Superior temporal gyrus (tissue), 1 donor: Measurements from ENCODE around the gene ALDH1L1.

Experiments
- DNase-seq: peaks from one replicate; pipeline ENCODE4 v3.0.0-alpha.2; 2016; ENCODE audit errors: extremely low spot score

ALDH1L1 gene

GRCh38 chr3:126119976-126120375 lies 60.4 kb downstream of the ALDH1L1 start:
- DNase-seq = no peak

- DNase-seq = no peak
These were observed 61.2 kb downstream of the ALDH1L1 start for GRCh38 chr3:126119008-126119675.

DNA sequence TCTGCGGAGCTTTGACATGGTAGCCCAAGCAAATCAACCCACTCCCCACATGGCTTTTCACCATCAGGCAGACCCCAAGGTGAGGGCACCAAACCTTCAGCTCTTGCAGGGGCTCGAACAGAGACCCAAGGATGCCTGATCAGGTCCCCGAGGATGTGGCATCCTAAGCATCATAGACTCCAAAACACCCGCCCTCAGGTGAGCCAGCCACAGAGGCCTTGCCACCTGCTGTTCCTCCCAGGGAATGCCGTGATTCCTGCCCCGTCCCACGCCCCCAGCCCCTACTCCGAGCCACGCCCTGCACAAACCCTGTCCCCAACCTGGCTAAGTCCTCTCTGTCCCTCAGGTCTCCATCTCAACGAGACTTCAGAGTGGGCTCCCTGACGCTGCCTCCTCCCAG lies 61.8 kb downstream of the ALDH1L1 start:
- DNase-seq = no peak

DNA sequence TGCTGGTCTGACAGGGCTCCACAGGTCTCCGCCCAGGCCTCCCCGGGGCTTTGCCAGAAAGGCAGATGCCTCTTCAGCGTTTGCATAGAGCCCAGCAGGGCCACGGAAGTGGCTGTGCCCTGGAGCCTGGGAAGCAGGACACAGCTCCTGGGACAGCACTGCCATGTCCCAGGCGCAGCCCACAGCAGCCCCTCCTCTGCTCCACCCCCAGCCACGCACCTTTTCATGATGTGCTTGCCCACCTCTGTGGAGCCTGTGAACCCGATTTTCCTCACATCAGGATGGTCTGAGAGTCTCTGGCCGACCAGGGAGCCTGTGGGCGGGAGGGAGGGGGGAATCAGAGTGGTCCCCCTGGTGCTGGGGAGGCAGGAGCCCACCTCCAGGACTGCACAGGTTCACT lies 62.6 kb downstream of the ALDH1L1 start:
- no peak for DNase-seq

GRCh38 chr3:126117212-126117611 lies 63.2 kb downstream of the ALDH1L1 start:
- no peak for DNase-seq

- no peak for DNase-seq
These were observed 63.9 kb downstream of the ALDH1L1 start for GRCh38 chr3:126116526-126116925.

DNA sequence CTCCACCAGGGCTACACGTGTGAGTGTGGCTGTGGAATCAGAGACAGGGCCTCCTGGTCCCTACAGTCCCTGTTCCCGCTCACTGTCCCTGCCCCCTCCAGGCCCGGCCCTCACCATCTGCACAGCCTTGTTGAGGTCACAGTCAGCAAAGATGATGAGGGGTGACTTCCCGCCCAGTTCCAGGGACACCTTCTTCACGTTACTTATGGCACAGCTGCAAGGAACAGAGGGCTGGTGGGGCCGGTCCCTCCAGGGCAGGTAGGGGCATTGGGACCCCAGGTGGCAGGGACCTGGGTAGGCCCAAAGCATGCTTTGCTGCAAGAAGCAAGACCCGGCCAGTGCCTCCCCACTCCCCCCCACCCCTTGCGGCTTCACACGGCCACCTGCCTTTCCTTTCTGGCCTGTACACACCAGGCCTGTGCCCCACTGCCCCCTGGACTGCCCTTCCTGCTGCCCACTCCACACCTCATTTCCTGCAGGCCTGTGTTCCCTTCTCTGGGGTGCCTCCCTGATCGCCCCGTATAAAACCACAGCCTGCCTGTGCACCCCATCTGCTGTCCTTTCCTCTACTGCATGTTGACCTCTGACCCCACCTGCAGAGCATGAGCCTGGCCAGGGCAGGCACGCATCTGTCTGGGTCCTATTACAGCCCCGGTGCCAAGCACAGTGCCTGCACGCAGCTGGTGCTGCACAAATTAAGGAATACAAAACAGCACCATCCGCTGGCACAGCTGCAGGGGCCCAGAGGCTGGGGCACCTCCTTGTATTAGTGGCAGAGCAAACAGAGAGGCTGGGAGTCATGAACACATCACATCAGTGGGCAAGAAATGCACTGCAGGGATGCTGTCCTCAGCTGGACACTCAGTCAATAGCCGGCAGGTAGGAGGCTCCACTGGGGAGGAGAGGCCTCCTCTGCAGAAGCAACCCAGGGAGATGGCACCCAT lies 65.7 kb downstream of the ALDH1L1 start:
- DNase-seq = no peak

GRCh38 chr3:126113733-126114442 lies 66.5 kb downstream of the ALDH1L1 start:
- DNase-seq = no peak

DNA sequence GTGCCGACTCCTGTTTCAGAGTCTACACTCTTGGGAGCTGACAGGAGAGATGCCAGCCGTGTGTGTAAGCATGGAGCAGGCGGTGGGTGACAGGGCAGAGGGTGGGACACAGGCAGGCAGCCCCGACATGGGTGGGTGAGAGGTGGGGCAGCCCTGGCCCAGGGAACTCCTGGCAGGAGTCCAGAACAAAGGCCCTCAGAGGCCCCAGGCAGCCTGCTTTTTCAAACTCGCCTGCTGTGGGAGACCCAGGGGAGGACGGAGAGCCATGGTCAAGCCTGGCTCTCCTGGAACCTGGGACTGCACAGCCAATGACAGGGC lies 67.2 kb downstream of the ALDH1L1 start:
- no peak for DNase-seq

DNA sequence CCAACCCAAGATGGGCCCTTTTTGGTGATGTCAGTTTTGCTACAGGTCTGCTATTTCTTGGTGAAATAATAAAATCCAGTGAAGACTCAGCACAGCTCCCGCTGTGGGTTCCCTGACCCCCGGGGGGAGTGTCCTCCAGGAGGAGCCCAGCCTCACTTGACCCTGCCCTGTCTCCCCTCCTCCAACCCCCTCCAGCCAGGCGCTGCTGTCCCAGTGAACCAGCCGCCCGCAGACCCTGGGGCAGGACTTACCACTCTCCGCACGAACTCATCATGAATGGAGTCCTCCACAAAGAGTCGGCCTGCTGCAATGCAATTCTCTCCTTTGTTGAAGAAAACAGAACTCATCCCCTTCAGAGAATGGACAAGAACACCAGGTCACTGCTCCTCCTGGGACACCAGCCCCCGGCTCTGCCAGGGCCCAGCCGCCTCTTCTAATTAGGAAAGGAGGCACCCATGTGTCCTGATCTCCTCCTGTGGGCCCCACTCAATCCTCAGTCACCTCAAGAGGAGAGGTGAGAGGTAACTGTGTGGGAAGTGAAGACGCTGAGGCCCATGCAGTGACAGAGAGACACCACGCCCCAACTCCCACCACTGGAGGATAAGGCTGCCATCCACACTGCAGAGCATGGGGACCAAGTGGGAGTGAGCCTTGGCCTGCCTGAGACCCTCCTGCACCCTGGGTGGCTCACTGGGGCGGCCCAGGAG lies 67.7 kb downstream of the ALDH1L1 start:
- DNase-seq = no peak

DNA sequence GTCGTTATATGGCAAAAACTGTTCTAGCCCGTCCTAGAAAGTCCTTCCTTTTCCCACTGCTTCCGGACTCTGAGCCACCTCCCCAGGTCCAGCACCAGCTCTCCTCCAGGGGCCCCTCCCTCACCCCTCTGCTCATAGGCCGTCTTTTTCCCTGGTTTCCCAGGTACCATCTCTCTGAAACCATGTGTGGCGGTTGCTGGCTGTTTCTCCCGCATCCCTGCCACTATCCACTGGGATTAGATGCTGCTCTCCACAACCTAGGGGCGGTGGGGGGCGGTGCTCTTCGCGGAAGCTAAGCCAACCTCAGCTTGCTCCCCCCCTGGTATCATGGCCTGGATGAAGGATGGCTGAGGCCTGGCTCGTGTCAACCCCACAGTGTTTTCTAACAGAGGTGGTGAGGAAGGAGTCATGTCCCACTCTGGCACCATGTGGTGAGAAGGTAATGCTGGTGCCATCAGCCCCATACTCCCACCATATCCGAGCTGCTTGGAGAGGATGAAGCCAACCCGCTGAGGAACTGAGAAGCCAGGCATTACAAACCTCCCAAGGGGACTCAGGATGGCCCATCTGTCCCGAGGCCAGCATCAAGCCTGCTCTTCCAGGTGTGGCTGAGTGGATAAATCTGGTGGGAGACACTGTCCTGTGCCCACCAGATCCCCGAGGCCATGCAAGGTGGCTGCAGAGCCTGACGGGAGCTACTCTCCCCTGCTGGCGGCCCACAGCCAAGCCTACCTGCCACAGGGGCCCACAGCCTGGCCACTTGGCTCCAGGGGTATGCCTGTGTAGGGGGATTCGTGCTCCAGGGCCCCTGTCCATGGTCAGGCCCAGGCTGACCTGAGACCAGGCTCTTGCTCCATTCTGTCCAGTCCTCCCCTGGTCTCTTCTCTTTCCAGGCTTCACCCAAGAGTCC lies 68.6 kb downstream of the ALDH1L1 start:
- DNase-seq = no peak

GRCh38 chr3:126111126-126111551 lies 69.2 kb downstream of the ALDH1L1 start:
- no peak for DNase-seq

- DNase-seq = no peak
These were observed 69.8 kb downstream of the ALDH1L1 start for GRCh38 chr3:126110431-126111125.

DNA sequence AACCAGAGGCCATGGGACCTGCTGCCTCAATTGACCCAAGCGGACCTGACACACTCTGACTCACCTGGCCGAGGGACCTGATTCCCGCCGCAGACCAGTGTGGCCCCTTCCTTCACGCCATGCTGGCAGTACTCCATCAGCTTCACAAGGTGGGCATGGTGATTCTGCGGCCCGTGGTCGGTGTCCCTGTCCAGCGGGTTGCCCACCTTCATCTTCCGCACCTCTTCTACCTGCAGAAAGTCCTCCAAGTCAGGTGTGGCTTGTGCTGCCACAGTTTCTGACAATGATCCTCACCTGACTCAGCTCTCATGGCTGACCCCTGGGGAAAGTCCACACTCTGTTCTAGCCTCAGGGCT lies 70.5 kb downstream of the ALDH1L1 start:
- no peak for DNase-seq

DNA sequence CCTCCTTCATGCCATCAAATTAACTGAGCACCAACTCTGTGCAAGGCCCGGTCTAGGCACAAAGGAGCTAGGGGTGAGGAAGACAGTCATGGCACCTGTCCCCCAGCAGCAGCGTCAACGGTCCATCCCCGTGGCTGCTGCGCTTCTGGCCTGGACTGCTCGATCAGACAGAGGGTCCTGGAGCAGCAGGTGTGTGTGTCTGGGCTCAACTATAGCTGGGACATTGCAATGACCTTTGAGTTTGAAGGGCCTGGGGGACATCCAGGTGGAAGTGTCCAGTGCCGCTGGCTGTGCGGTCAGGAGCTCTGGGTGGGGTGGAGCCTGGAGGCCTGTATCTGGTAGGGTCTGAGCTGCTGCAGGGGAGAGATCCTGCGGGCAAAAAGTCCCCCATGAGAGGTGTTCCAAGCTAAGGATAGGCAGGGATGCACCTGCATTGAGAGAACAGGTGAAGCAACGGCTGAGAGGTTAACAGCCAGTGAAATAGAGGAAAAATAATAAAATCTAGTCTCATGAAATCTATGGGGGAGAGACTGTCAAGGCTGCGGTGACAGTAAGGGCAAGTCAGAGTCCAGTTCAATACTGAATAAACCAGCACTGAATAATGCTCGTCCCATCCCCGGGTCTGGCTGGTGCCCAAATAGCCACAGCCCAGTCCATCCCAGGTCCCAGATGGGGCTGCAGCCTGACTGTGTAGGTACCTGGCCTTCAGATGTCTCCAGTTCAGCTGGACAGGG lies 71.1 kb downstream of the ALDH1L1 start:
- DNase-seq = no peak

- no peak for DNase-seq
These were observed 71.7 kb downstream of the ALDH1L1 start for GRCh38 chr3:126108676-126109050.

DNA sequence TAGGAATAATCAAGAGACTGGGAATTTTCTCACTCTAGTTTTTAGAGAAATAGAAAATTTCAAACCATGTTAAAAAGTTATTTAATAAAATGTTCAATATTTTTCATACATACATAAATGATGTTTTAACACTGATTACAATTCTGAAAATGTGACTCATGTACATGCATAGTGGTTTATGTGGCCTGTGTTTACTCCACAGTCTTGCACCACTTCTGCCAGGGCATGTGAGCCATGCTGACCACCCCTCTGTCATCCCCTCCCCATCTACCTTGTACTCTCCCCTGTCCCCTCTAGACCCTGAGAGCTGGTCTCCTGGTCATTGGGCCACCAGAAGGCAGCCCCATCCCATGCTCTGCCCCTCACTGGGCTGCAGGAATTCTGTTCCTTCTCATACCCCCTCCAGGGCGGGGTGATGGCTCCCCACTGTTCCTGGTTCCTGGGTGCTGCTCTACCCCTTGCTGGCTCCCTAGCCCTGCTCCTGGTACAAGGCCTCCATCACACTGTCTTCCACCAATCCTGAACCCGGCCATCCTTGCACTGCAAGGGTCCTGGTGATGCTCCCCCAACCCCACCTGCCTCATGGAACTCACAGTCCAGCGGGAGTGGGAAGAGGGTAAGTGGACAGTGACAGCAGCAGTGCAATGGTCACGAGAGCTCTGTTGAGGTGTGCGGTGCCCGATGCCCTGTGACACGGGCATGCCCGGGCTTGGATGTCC lies 72.3 kb downstream of the ALDH1L1 start:
- DNase-seq = no peak

DNA sequence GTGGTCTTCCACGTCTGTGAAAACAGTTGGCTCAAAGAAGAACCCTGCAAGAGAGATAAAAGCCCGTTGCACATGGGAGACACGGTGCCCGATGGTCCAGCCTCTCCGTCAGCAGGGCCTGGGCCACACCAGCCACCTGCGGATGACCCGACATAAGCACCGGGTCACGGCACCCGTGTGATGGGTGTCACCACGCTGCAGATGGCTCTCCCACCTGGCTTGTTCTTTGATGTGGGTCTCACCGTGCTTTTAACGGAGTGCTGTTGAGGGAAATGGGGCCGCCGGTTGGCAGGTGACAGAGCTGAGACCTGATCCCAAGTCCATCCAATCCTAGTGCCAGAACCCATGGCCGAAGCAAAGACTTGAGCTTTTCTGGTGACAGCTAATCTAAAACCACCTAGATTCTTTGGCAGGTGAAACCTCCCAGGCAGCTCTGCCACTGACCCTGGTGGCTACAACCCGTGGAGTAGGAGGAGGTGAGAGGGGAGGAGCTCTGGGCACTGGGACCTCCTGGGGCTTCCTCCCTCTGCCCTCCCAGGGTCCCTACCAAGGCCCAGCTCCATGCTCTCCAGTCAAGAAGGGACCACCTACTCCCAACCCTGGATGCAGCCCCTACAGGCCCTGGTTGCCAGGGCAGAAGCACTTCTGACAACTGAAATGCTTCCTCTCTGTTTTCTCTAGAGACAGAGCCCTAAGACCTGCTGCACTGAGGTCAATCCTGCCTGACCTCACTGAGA lies 73.0 kb downstream of the ALDH1L1 start:
- no peak for DNase-seq
